Stimulated activated CD8-positive, alpha-beta memory T cell treated with anti-CD3 and anti-CD28 coated beads, Interleukin-7, amount 100 ng/mL, for 48 hours (primary cell): Measurements from ENCODE around the gene GPRC5B.

Source experiments
- DNase-seq, 2 donors: peaks; one replicate each; pipeline ENCODE4 v3.0.0-alpha.2; 2020; ENCODE audit warnings: low read depth in 1 of 2; ENCODE audit errors: extremely low read depth in 1 of 2

GPRC5B gene

DNA sequence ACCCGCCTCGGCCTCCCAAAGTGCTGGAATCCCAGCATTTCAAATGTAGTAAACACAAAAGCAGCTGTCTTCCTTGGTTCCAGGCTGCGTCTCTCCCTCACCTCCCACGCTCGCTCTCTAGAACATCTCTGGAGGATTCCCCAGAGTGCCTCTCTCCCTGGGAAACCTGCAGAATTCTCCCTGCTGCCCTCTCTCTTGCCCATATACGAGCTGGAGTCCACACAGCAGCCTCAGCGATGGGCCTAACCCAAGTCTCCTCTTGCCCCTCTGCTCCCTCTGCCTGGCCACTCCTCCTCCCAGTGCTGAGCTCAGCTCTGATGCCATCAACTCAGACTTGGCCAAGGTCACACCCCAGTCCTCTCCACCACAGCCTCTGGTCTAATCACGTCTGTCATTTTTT is 10.6 kb downstream of the GPRC5B start:
- DNase-seq = no peak

DNA sequence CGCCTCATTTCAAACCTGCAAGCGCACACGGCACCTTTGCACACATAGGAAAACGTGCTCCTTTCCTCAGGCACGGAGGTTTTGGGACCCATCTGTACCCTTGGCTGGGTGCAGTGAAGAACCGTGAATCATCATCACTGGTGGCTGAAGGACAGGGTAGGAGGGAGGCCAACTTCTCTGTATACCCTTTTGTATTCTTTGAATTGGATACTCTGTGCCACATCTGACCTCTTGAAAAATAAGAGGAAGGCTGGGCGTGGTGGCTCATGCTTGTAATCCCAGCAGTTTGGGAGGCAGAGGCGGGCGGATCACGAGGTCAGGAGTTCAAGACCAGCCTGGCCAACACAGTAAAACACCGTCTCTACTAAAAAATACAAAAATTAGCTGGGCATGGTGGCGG is 11.7 kb downstream of the GPRC5B start:
- no peak for DNase-seq

DNA sequence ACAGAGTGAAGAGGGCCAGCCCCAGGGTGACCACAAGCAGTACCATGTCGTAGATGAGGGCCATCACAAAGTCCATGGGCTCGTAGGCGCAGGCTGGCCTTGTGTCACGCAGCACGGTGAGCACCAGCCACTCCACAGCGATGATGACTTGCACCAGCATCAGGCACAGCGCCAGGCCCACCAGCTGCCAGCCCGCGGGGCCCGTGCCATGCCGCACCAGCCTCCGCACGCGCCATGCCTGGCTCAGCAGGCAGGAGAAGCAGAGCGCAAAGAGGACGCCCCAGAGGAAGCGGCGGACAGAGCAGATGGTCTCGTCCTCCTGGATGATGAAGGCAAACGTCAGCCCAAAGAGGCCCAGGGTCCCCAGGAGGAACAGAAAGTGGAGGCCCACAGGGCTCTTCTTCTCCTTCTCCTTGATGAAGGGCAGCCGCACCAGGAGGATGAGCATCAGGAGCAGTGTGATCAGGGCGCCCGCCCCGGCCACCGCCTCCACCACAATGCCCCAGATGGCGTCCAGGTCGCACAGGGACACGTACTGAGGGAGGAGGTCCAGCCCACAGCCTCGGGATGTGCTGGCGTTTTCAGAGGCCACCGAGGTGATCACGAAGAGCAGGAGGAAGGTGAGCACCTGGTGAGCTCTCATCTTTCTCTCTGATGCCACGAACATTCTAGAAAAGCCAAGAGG is 12.3 kb downstream of the GPRC5B start:
- DNase-seq = no peak

DNA sequence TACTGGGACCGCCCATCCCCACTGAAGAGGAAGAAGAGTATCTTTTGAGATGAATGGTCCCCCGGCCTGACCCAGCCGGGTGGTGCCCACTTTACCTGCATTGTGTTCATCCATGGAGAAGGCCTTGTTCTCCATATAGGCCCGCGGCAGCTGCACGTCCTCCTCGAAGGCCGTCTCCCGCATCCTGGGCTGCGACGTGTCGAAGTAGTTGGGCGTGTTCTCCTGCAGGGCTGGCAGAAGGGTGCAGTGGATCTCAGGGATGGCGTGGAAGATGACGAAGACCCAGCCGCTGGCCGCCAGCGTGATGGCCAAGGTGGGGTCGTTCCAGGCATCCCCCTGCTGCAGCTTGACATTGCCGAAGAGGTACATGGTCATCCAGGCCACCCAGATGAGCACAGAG is 12.9 kb downstream of the GPRC5B start:
- no peak for DNase-seq

DNA sequence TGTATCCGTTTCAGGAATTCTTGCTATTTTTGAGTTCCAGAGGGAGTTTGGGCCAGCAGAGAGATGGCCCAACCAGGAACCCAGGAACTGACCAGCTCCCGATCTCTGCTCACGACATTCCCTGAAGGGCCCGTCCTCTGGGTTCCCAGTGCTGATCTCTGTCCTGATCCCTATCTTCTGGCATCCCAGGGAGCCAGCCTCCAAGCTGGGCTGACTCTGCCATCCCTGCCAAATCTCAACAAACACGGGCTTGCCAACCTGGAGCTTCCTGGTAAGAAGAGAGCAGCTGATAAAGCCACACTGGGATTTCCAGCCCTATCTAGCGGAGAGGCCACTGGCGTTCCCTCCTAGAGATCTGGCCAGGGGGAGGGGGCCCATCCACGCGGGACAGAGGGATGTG is 16.2 kb downstream of the GPRC5B start:
- no peak for DNase-seq

DNA sequence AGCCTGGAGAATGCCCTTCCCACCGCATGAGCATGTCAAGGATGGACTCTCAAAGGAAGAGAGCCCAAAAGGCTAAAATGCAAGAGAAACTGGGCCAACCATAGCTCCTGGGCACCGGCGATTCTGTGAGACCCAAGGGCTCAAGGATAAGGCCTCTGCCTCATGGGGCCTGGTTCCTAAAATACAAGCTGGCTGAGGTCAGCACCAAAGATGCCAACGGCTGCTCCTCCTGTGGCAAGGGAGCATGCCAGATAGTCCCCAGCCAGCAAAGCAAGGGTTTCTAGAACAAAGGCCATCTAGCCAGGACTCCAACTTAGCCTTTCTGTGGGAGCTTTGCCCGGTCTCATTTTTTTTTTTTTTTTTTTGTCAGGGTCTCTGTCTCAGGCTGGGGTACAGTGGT is 20.1 kb downstream of the GPRC5B start:
- DNase-seq = no peak

DNA sequence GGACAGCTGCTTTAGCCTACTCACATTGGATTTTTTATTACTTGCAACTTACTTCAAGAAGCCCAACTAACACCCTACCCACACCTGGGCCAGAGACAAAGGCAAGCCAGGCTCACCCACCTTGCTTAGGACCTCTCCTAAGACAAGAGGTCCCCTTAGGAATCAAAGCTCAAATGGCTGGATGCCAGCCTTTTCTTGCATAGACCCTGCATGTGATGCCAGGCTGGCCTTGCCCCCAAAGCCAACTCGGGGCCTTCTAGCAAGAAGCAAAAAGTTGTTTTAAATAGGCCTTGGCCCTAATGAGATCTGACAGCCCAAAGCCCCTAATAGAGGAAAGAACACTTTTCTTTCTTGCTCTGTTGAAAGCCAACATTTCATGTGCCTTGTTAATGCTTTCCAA is 20.7 kb downstream of the GPRC5B start:
- DNase-seq = no peak

DNA sequence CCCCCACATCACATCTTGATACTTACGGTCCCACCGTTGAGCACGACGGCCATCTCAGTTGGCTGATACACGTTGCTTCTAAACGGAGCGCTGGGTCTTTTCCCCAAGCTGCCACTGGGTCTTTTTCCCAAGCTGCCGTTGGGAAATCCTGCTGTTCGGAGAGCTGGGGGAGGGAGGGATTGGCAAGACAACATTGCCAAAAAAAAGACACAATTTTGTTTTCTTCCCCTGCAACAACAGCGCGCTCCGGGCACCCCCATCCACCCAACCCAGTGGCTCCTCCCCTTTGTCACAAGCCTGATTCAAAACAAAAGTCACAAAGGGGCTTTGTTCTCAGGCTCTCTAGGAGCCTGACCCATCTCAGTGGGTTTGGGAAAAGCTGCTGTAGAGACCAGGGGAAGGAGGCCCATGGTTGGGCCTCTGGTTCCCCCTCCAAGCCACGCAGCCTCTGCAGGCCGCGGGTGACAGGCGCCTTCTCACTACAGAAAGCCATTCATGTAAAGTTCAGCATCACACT is 22.8 kb downstream of the GPRC5B start:
- DNase-seq = no peak

DNA sequence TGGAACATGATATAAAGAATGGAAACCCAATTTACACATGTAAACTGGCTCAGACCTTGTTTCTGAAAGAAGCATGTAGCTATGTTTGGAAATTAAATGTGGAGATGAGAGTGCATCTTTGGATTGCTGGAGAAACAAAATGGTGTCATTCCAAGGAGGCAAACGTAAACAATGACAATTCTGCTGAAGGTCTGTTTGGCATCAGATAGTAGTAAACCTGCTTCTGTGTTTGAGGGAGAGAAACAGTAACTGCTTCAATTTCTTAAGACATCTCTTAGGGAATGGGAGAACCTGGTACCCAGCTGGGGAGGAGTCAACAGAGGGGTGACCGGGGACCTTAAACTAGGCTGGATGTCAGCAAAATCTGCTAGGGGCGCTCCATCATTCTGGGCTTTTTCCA is 23.5 kb downstream of the GPRC5B start:
- no peak for DNase-seq

DNA sequence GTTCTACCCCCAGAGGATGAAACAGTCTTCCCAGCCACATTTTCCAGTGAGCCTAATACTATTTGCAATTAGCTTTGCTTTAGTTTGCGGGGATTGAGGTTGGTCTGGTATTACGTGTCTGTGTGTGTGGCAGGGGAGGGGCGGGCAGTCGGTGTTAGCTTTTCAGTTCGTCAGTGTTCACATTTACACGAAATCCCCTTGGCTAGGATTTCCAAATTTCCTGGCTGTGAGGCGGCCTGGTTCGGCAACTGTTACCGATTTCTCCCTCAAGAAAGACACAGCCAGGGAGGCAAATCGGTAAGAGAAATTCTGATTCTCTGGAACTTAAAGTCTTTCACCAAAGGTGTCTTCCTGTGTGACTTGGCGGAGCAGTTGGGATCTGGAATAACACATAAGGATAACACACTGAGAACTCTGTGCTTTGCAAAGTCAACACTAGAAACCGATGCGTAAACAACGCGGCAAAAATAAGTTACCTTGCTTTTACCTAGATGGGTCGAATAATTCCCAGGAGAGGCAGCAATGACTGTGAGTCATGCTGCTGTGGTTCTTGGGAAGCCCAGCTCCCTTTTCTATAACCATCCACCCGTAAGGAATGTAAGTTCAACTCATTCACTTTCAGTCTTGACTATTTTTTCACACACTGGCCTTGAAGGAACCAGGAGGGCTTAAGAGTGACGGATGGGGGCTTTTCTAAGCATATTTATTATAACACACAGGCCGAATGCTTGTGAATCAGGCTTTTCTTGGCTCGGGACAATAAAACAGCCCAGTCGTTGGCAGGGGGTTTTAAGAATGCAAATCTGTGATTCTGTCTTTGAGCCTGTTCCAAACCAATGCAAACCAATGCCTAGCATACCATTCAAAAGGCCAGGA is 24.2 kb downstream of the GPRC5B start:
- no peak for DNase-seq

DNA sequence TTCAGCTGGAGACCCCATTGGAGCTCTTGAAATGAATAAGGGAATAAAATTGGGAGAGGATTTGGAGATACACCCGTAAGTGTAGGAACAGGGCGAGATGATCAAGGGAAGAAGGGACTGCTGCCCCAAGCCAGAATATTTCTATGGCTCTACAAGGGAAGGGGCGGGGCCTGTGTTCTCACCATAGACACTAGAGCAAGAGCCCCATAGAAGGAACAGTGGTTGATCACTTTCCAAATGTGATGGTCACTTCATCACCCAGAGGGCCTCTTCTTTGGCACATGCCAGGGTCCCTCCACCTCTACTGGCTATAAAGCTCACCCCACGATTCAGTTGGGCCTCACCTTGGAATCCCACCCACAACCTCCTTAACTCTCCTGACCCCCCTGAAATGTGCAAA is 25.0 kb downstream of the GPRC5B start:
- DNase-seq = no peak

DNA sequence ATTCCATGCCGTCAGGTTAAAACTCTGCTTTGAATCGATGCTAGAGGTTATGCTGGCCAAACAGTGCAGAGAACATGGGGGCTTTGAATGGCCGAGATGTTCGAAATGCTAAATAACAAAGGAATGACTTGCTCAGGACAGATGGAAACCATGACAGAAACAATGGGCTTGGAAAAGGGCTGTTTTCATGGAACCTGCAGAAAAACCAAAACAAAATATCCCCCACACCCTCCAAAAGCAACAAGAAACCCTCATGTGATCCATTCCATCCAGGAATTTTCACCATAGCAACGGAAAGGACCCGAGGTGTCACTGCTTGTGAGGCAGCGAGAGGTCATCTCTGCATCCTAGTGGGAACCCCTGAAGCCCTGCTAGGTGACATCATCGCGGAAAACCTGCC is 25.5 kb downstream of the GPRC5B start:
- no peak for DNase-seq

DNA sequence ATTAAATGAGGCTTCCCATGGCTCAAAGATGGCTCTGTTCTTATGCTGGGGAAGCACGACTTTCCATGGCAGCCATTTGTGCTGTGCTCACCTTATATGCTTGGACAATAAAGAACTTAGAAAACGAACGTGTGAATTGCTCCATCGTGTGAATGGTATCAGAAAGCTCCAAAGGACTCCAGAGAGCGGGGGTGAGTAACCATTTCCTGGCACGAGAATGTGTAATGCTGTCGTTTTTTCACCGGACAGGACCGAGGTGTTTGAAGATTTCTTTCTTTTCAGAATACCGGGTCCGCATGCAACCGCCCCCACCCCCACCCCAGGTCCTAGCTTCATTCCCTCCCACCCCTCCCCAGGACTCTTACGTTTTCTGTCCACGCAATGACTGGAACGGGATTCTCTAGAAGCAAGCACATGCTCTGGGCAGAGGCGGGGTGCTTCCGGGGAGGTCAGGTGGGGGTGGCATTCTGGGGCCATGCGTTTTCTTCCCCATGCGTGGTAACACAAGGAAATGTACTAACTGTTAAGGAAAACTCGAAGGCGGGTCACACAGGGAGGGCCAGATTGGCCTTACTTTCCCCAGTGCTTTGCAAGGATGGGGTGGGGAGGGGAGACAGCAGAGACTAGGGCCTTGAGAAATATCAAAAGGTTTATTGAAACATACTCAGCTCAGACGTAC is 26.2 kb downstream of the GPRC5B start:
- no peak for DNase-seq

DNA sequence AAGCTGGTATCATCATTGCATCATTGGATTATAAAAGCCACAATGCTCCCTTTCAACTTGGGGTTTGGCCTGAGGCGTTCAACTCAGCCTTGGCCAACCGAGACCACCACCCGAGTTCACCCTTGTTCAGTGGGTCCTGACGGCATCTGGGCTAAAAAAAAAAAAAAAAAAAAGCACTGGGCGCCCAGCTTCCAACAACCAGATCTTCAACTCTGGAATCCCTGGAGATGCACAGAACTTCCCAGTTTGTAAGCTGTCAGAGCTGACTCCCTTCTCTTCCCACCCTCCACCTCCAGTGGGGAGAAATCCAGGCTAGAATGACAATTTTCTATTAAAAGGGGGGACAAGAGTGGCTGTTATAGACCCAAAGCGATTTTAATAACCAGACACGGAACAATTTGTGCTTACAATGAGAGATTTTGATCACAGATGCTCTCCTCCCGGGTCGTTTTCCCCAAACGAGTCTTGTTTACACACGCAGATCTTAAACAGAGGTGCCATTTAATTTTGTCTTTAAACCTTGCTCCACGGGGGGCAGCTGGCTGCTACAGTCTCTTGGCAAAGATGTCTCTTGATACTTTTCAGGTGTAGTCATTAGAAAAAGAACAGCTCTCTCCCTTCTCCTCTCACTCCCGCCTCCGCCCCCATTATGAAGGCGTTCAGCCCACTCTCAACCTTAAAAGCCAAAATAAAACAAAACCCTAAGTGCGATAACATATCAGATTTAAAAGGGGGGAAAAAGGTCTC is 26.9 kb downstream of the GPRC5B start:
- DNase-seq = no peak

DNA sequence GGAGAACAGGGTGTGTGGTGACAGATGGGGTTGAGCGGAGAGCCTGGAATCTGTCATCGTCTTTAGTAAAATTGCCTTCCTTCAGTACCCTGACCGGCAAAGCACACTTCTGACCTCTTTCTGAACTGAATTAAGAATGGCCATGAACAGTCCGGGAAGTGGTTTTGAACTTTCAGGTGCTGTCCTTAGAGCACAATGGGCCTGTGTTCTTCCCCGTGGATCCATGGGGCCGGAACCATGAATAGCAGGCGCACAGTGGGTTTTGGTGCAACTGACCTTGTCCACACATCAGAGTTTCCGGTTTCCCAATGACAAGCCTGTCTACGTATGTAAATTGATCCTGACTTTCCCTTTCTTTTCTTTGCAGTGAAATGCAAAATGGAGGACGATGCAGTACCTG is 28.5 kb downstream of the GPRC5B start:
- no peak for DNase-seq

DNA sequence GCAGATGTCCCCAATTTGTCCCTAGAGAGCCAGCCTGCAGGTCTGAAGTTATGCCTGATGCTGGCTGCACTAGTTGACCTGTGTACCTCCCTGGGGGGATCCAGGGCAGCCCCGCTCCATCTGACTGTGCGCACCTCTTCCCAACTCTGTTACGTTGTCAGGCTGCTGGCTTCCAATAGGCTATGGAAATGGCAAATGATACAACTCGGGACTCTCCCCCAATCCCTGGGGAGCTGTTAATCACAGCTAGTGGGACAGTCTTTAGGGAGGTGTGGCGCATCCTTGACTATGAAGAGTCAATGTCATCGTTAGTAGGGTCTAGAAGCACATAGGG is 30.1 kb downstream of the GPRC5B start:
- DNase-seq = no peak

DNA sequence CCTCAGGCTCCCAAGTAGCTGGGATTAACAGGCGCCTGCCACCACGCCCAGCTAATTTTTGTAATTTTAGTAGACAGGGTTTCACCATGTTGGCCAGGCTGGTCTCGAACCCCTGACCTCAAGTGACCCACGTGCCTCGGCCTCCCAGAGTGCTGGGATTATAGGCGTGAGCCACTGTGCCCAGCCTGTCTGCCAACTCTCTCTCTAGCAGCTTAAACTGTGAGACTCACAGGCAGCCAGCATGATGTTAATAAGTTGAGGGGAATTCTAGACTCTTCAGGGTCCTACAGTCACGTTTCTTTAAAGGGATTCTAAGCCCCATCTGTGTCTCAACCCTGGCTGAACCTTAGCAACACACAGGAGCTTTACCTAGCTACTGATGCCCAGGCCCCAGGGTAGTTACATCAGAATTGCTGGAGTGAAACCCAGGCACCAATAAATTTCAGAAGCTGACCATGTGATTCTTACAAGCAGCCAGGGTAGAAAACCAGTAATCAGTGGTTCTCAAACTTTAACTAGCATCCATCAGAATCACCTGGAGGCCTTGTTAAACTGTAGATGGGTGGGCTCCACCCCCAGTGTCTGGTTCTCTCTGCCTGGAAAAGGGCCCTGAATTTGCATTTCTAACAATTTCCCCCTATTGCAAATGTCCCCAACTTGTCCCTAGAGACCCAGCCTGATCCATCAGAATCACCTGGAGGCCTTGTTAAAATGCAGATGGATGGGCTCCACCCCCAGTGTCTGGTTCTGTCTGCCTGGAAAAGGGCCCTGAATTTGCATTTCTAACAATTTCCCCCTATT is 30.7 kb downstream of the GPRC5B start:
- DNase-seq = no peak

DNA sequence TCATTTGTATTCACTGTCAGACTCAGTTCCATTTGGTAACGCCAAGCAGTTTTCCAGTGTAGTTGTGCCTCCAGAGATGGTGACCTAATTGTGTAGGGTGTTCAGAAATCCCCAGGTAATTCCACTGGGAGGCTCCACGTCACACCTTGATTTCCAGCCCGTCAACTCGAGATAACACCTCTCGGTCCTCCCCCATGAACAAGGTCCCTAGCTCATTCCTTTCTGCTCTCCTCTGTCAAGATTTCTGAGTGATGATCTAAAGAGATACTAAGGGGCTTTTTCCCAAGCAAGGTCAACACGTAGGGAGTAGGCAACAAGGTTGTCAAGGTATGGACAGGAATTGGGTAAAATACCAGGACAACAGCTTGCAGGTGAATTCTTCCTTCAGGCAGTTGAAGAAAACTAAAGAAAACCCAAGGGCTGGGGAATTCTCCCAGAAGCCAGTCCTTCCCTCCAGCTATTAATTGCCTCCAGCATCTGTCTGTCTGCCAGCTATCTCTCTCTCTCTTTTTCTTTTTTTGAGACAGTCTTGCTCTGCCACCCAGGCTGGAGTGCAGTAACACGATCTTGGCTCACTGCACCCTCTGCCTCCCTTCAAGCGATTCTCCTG is 31.4 kb downstream of the GPRC5B start:
- DNase-seq = no peak

DNA sequence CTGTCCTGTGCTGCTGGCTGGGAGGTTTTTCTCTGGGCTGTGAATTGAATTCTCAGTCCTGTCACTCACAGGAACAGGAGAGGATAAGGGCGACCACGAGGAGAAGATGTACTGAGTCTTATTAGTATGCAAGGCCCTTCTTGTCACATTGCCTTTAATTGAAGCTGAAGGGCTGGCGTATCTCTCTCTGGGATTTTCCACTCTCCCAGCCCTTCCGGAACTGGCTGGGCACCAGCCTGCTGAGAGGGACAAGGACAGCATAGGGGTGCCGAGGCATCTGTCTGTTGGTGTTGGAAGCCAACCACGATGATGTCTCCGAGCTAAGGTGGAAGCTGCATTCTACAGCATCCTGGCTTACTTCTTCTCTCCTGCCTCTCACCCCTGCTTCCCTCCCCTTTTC is 33.2 kb downstream of the GPRC5B start:
- no peak for DNase-seq
